Neural progenitor cell (in vitro differentiated cells): ENCODE data around the gene UPF3A.

Source experiments
- CTCF ChIP-seq: fragments of 200-600 bp; sonication (generic); IDR thresholded peaks from 2 replicates; pipeline ENCODE4 v1.5.1; 2017; ENCODE audit warnings: antibody characterized with exemption, mild to moderate bottlenecking
- EZH2 ChIP-seq: fragments of 200-600 bp; sonication (generic); IDR thresholded peaks from 2 replicates; pipeline ENCODE4 v1.6.1; 2017; ENCODE audit warnings: antibody characterized with exemption, mild to moderate bottlenecking, moderate library complexity
- EZH2phosphoT487 ChIP-seq: fragments of 200-600 bp; sonication (generic); IDR thresholded peaks from 2 replicates; pipeline ENCODE4 v1.6.1; 2017; ENCODE audit warnings: antibody characterized with exemption

GRCh38 chr13:114263578-114263977 is 17.8 kb upstream of the UPF3A start:
- TF ChIP-seq CTCF, result no peak
- TF ChIP-seq EZH2, result no peak
- no peak for TF ChIP-seq EZH2phosphoT487
